ENCODE data around the gene CERS6.

DNA sequence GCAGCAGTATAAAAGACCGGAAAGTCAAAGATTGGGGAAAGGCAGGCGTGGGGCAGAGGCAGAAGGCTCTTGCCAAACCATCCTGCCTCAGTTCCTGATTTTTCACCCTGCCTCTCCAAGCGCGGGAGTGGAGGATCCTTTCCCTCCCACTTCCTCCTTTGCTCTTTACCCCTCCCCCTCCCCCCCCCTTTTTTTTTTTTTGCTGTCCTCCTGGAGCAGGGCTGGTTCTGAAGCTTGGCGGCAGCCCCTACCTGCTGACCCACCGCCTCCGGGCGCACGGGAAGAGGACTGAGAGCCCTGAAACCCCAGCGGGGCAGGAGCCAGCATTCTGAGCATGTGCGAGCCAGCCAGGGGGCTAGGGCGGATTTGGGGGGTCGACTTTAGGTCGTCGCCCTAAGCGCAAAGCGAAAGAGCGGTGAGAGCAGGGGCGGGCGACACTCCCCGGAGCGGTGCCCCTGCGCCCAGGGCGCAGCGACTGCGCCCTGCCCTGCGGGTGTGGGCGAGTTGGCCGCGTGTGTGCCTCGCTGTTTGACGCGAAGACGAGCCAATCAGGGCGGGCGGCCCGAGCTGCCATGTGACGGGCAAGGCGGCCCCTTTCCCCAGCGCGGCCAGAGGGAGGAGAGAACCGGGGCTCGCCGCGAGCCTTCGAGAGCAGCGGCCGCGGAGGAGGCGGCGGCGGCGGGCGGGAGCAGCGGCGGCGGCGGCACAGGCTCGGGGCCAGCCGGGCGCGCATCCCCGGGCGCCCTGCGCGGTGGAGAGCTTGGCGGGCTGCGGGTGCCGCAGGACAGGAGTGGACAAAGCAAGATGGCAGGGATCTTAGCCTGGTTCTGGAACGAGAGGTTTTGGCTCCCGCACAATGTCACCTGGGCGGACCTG is at the start of gene CERS6:
- TF ChIP-seq SUZ12 (IDR thresholded peaks at IDR 0.05; ENCODE audit: low read length) (no peak), POLR2A (IDR thresholded peaks at IDR 0.05; ENCODE audit: control extremely low read depth in 1 of 2, low read depth in 2 of 2, low read length in 2 of 2) (peak; percentile 48 to 80), CBX8 (IDR thresholded peaks at IDR 0.05; ENCODE audit: borderline replicate concordance, low read depth, low read length) (no peak), GABPA (IDR thresholded peaks at IDR 0.05; ENCODE audit: borderline replicate concordance, insufficient read depth, low read length) (no peak), CTCF (IDR thresholded peaks at IDR 0.05; ENCODE audit: control extremely low read depth in 1 of 3, insufficient read depth in 1 of 3, low read depth in 1 of 3, low read length in 3 of 3) (no peak), BRCA1 (IDR thresholded peaks at IDR 0.05; ENCODE audit: low read depth, low read length) (no peak), POLR2AphosphoS5 (IDR thresholded peaks at IDR 0.05; ENCODE audit: low read depth, low read length) (peak; percentile 66), SP1 (IDR thresholded peaks at IDR 0.05; ENCODE audit: low read depth, low read length) (peak; percentile 46; the same call in 1 of the 2 replicates), JUN (IDR thresholded peaks at IDR 0.05; ENCODE audit: low read depth, low read length) (no peak), EZH2 (IDR thresholded peaks at IDR 0.05; ENCODE audit: low read depth, low read length, severe bottlenecking) (no peak)
- TF ChIP-seq, protein P1, sequence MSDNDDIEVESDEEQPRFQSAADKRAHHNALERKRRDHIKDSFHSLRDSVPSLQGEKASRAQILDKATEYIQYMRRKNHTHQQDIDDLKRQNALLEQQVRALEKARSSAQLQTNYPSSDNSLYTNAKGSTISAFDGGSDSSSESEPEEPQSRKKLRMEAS (IDR thresholded peaks at IDR 0.05) = peak; percentile 99
